GM18511 (cell line): ENCODE data around the gene LHX3.

ENCODE experiments used
- ATAC-seq: cut with Tn5 transposase; IDR thresholded peaks from one replicate; pipeline ENCODE4 v1.9.1; 2021; ENCODE audit warnings: mild to moderate bottlenecking, moderate library complexity; ENCODE audit not compliant: unreplicated experiment

Gene LHX3

GRCh38 chr9:136194540-136194939 is 10.4 kb downstream of the LHX3 start:
- ATAC-seq: no peak

DNA sequence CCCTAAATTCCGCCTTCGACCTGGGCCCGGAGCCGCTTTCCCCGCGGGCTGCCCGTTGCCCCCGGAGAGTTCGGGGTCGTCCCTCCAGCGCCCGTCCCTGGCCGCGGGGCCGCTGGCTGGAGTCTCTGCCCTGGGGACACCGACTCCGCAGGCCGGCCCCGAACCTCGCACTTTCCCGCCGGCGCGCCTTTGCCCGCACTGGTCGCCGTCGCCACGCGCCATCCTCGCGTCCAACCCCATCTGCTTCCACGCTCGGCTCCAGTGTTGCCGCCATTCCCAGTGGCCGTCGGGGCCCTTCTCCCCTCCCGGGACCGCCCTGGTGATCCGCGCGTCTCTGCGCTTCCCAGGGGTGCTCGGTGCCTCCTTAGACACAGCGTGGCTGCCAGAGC is 11.0 kb downstream of the LHX3 start:
- ATAC-seq: no peak

GRCh38 chr9:136193127-136193890 is 11.6 kb downstream of the LHX3 start:
- ATAC-seq: no peak

DNA sequence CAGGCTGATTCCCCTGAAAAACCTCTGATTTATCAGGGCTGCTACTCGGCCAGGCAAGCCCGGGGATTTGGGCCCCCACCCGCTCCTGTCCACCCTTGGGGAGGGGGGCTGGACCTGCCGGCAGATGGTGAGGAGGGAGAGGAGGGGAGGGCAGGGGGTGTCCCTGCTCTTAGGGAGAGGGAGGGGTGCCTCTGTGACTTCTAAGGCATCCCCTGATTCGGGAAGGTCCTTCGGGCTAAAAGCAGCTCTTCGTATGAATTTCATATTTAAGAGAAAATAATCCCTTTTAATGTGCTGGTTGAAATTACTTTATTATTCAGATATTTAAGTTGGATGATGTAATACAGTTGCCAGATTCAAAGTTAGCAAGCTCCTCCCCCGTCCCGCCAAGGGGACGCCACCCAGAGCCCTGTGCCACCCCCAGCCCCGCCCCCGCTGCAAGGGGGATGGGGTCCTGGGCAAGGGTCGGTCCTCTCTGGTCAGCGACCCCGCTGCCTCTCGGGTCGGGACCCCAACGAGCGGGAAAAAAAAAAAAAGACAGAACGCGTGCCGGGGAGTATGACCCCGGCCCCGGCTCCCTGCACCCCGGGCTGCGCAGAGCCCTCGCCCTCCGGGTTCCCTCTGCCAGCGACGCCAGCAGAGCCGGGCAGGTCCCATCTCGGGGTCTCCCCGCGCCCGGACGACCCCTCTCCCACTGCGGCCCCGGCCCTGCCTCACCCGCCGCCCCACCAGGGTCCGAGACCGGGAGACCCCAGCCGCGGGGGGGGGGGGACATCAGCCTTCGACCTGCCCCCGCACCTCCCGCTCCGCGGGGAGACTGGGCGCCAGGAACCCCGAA is 12.4 kb downstream of the LHX3 start:
- ATAC-seq: no peak

DNA sequence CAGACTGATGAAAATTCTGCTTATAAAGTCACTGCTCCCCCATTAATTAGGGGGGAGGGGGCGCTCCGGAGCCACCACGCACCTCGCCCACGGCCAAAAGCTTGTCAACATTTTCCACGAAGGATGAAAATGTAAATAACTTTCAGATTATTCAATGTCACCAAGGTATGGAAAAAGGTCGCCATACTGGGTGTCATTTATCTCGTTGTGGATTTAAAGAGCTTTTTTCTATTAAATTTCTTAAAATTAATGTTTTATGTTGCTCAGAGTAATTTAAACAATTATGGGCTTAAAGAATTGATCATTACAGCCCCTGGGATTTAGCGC is 13.0 kb downstream of the LHX3 start:
- no peak for ATAC-seq

- no peak for ATAC-seq
These were observed 13.6 kb downstream of the LHX3 start for GRCh38 chr9:136191099-136191959.

DNA sequence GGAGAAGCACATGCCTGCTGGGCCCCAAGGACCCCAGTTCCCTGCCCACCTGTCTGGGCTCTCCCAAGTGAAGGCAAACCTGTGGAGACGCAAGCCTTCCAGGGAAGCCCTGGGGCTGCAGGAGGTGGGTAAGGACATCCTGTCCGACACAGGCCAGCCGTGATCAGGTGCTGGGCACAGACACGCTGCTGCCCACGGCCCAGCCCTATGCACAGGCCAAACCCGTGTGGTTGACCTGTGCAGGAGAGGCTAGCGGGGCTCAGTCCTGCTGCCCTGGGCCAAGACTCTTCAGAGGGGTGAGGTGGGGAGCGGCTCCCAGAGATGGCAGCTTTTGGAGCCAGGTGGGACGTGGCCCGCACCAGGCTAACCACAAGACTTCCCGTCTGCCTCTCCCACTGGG is 14.3 kb downstream of the LHX3 start:
- no peak for ATAC-seq

- no peak for ATAC-seq
These were observed 14.7 kb downstream of the LHX3 start for GRCh38 chr9:136190237-136190601.

DNA sequence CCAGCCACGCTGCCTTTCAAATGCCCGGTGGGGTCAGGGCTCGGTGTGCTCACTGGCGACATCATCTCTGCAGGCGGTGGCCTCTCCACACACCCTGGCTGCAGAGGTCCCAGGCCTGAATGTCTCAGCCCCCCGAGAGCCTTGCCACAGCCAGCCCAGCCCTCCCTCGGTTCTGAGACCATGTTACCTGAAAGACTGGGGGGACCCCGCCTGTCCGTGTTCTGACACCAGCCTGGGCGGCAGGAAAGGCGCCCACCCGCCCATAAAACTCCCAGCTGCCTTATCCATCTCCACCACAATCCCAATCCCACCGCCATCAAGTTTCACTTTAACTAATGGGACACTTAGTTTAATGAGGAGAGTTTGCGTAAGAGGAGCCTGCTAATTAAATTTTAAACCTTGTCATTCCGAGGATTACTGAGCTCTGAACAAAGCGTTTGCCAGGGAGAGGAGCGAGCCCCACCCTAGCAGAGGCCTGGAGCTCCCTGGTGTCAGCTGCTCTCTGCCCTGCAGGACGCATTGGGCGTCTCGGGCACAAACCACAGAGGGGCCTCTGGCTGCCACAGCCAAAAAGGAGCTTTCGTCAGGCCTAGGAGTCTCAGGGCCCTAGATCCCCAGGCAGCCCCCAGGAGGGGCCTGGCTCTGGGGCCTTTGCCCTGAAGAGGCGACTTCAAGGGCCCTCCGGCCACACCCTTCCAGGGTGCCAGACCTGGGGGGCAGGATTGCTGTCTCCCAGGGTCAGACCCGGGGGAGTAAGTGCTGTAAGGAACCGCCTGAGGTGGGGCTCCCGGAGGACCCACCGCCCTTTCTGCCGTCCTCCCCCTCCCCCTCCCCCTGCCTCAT is 15.3 kb downstream of the LHX3 start:
- no peak for ATAC-seq

- no peak for ATAC-seq
These were observed 17.0 kb downstream of the LHX3 start for GRCh38 chr9:136187683-136188586.

GRCh38 chr9:136187197-136187596 is 17.7 kb downstream of the LHX3 start:
- ATAC-seq: no peak

GRCh38 chr9:136186386-136186785 is 18.5 kb downstream of the LHX3 start:
- no peak for ATAC-seq

- ATAC-seq: no peak
These were observed 19.1 kb downstream of the LHX3 start for GRCh38 chr9:136185596-136186366.

GRCh38 chr9:136185066-136185465 is 19.9 kb downstream of the LHX3 start:
- no peak for ATAC-seq

DNA sequence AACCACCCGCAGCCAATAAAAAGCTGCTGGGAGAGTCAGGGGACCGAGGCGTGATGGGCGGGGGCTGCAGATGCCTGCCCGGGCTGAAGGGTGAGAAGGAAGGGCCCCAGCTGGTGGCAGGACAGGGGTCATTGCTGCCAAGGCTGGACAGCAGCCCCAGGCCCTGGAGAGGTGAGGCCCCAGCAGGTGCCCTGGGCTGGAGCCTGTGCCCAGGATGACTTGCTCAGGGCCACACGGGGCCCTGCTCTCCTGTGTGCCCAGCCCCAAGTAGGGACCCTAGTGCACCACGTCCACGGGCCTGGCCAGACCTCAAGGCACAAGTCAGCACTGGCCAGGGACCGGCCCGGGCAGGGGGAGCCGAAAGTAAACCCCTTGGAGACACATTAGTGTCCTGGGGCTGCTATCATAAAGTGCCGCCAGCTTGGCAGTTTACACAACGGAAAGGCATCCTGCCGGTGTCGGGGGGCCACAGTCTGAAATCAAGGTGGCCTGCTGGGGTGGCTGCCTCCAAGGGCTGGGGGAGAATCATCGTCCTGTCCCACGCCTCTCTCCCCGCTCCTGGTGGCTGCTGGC is 22.0 kb downstream of the LHX3 start:
- ATAC-seq: no peak

GRCh38 chr9:136182420-136182787 is 22.5 kb downstream of the LHX3 start:
- ATAC-seq: no peak

GRCh38 chr9:136181784-136182419 is 23.0 kb downstream of the LHX3 start:
- ATAC-seq: no peak

DNA sequence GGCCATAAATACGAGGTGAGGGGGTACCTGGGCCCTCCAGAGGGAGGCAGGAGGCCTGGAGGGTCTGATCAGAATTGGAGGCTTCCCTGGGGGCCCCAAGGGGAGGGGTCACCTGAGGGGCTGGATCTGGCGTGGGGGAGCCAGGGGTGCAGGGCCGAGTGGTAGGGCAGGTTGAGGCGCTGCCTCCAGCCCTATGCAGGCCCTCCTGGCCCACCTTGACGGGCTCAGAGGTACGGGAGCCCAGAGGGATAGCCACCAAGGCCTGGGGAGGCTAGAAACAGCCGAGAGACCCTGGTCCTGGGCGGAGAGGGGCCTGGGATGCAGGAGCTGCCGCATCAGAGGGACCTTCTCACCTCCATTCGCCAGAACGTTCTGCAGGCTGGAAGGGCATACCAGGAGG is 24.3 kb downstream of the LHX3 start:
- ATAC-seq: no peak
